Measurements from ENCODE around the gene CCNQ.
A peak's percentile ranks its signal among the peaks of the same experiment; 100 is the strongest.

The CCNQ gene

DNA sequence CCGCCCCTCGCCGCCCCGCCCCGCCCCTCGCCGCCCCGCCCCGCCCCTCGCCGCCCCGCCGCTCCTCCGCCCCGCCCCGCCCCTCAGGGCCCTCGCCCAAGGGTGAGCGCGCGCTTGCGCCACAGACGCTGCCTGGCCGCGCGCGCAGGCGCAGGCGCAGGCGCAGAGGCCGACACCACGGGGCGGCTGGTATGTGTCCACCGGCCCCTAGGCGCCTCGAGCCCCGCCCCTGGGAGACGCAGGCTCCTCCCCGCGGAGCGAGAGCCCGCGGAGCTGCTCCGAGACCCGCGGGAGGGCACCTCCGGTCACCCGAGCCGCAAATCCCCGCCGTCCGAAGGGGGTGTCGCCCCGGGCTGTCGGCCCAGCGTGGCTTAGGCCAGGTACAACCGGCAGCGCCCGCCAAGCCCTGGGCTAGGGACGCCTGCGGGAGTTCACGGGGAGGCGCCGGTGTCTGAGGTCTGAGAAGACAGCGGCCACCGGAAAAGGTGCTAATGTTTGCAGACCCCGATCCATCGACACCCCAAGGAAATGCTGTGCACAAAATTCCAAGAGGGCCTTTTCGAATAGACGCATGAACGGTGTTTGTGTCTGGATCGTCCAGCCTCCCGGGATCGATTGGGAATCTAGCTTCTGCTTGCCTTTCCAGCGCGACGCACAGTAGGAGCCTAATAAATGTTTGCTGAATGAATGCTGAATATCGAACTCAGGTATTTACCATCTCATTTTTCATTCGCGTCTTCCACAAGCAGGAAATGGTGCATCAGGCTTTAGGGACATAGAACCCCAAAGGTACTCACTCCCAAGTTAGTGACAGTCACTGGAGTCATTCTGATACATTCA lies 473 bp upstream of the CCNQ start (continued):
- TF ChIP-seq, protein P1, sequence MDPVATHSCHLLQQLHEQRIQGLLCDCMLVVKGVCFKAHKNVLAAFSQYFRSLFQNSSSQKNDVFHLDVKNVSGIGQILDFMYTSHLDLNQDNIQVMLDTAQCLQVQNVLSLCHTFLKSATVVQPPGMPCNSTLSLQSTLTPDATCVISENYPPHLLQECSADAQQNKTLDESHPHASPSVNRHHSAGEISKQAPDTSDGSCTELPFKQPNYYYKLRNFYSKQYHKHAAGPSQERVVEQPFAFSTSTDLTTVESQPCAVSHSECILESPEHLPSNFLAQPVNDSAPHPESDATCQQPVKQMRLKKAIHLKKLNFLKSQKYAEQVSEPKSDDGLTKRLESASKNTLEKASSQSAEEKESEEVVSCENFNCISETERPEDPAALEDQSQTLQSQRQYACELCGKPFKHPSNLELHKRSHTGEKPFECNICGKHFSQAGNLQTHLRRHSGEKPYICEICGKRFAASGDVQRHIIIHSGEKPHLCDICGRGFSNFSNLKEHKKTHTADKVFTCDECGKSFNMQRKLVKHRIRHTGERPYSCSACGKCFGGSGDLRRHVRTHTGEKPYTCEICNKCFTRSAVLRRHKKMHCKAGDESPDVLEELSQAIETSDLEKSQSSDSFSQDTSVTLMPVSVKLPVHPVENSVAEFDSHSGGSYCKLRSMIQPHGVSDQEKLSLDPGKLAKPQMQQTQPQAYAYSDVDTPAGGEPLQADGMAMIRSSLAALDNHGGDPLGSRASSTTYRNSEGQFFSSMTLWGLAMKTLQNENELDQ (tag by site-specific recombination; IDR thresholded peaks at IDR 0.05; ENCODE audit: low read depth): no peak
- TF ChIP-seq SCRT1 (tag by site-specific recombination; IDR thresholded peaks at IDR 0.05; ENCODE audit: borderline replicate concordance) (no peak), ZNF707 (tag by site-specific recombination; IDR thresholded peaks at IDR 0.05) (no peak), ZNF10 (tag by site-specific recombination; IDR thresholded peaks at IDR 0.05) (no peak), ZSCAN30 (tag by site-specific recombination; IDR thresholded peaks at IDR 0.05) (peak; percentile 26; the same call in 1 of the 2 replicates), KLF16 (tag by site-specific recombination; IDR thresholded peaks at IDR 0.05) (no peak), ZNF404 (tag by site-specific recombination; IDR thresholded peaks at IDR 0.05) (no peak), ZBTB8A (tag by site-specific recombination; IDR thresholded peaks at IDR 0.05) (peak; percentile 81), ZNF660 (tag by site-specific recombination; IDR thresholded peaks at IDR 0.05) (no peak), ZNF777 (tag by site-specific recombination; IDR thresholded peaks at IDR 0.05; ENCODE audit: borderline replicate concordance) (0 out of 2 replicates have a peak, but pooled peaks have one; percentile 24), GLI2 (tag by site-specific recombination; IDR thresholded peaks at IDR 0.05; ENCODE audit: borderline replicate concordance, low read depth) (no peak), SALL2 (tag by site-specific recombination; IDR thresholded peaks at IDR 0.05; ENCODE audit: borderline replicate concordance) (no peak), ZNF621 (tag by site-specific recombination; IDR thresholded peaks at IDR 0.05) (no peak), ZNF112 (tag by site-specific recombination; IDR thresholded peaks at IDR 0.05) (no peak), ZNF16 (tag by site-specific recombination; IDR thresholded peaks at IDR 0.05; ENCODE audit: low read depth) (no peak), ZNF248 (tag by site-specific recombination; IDR thresholded peaks at IDR 0.05) (no peak), MYNN (tag by site-specific recombination; IDR thresholded peaks at IDR 0.05; ENCODE audit: borderline replicate concordance) (no peak), ZNF521 (tag by site-specific recombination; IDR thresholded peaks at IDR 0.05) (no peak), ZNF174 (tag by site-specific recombination; IDR thresholded peaks at IDR 0.05) (no peak), ZNF211 (tag by site-specific recombination; IDR thresholded peaks at IDR 0.05; ENCODE audit: low read depth) (no peak)
- TF ChIP-seq, protein P2, sequence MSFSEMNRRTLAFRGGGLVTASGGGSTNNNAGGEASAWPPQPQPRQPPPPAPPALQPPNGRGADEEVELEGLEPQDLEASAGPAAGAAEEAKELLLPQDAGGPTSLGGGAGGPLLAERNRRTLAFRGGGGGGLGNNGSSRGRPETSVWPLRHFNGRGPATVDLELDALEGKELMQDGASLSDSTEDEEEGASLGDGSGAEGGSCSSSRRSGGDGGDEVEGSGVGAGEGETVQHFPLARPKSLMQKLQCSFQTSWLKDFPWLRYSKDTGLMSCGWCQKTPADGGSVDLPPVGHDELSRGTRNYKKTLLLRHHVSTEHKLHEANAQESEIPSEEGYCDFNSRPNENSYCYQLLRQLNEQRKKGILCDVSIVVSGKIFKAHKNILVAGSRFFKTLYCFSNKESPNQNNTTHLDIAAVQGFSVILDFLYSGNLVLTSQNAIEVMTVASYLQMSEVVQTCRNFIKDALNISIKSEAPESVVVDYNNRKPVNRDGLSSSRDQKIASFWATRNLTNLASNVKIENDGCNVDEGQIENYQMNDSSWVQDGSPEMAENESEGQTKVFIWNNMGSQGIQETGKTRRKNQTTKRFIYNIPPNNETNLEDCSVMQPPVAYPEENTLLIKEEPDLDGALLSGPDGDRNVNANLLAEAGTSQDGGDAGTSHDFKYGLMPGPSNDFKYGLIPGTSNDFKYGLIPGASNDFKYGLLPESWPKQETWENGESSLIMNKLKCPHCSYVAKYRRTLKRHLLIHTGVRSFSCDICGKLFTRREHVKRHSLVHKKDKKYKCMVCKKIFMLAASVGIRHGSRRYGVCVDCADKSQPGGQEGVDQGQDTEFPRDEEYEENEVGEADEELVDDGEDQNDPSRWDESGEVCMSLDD (tag by site-specific recombination; IDR thresholded peaks at IDR 0.05): no peak
- TF ChIP-seq, protein P3, sequence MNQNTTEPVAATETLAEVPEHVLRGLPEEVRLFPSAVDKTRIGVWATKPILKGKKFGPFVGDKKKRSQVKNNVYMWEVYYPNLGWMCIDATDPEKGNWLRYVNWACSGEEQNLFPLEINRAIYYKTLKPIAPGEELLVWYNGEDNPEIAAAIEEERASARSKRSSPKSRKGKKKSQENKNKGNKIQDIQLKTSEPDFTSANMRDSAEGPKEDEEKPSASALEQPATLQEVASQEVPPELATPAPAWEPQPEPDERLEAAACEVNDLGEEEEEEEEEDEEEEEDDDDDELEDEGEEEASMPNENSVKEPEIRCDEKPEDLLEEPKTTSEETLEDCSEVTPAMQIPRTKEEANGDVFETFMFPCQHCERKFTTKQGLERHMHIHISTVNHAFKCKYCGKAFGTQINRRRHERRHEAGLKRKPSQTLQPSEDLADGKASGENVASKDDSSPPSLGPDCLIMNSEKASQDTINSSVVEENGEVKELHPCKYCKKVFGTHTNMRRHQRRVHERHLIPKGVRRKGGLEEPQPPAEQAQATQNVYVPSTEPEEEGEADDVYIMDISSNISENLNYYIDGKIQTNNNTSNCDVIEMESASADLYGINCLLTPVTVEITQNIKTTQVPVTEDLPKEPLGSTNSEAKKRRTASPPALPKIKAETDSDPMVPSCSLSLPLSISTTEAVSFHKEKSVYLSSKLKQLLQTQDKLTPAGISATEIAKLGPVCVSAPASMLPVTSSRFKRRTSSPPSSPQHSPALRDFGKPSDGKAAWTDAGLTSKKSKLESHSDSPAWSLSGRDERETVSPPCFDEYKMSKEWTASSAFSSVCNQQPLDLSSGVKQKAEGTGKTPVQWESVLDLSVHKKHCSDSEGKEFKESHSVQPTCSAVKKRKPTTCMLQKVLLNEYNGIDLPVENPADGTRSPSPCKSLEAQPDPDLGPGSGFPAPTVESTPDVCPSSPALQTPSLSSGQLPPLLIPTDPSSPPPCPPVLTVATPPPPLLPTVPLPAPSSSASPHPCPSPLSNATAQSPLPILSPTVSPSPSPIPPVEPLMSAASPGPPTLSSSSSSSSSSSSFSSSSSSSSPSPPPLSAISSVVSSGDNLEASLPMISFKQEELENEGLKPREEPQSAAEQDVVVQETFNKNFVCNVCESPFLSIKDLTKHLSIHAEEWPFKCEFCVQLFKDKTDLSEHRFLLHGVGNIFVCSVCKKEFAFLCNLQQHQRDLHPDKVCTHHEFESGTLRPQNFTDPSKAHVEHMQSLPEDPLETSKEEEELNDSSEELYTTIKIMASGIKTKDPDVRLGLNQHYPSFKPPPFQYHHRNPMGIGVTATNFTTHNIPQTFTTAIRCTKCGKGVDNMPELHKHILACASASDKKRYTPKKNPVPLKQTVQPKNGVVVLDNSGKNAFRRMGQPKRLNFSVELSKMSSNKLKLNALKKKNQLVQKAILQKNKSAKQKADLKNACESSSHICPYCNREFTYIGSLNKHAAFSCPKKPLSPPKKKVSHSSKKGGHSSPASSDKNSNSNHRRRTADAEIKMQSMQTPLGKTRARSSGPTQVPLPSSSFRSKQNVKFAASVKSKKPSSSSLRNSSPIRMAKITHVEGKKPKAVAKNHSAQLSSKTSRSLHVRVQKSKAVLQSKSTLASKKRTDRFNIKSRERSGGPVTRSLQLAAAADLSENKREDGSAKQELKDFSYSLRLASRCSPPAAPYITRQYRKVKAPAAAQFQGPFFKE (tag by site-specific recombination; IDR thresholded peaks at IDR 0.05; ENCODE audit: borderline replicate concordance): no peak
- TF ChIP-seq, protein P4, sequence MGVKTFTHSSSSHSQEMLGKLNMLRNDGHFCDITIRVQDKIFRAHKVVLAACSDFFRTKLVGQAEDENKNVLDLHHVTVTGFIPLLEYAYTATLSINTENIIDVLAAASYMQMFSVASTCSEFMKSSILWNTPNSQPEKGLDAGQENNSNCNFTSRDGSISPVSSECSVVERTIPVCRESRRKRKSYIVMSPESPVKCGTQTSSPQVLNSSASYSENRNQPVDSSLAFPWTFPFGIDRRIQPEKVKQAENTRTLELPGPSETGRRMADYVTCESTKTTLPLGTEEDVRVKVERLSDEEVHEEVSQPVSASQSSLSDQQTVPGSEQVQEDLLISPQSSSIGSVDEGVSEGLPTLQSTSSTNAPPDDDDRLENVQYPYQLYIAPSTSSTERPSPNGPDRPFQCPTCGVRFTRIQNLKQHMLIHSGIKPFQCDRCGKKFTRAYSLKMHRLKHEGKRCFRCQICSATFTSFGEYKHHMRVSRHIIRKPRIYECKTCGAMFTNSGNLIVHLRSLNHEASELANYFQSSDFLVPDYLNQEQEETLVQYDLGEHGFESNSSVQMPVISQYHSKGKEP (tag by site-specific recombination; IDR thresholded peaks at IDR 0.05): no peak
- TF ChIP-seq, protein P5, sequence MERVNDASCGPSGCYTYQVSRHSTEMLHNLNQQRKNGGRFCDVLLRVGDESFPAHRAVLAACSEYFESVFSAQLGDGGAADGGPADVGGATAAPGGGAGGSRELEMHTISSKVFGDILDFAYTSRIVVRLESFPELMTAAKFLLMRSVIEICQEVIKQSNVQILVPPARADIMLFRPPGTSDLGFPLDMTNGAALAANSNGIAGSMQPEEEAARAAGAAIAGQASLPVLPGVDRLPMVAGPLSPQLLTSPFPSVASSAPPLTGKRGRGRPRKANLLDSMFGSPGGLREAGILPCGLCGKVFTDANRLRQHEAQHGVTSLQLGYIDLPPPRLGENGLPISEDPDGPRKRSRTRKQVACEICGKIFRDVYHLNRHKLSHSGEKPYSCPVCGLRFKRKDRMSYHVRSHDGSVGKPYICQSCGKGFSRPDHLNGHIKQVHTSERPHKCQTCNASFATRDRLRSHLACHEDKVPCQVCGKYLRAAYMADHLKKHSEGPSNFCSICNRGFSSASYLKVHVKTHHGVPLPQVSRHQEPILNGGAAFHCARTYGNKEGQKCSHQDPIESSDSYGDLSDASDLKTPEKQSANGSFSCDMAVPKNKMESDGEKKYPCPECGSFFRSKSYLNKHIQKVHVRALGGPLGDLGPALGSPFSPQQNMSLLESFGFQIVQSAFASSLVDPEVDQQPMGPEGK (tag by site-specific recombination; IDR thresholded peaks at IDR 0.05): peak; percentile 47; the same call in 1 of the 2 replicates
